PC-3 (cell line): ENCODE results near the gene DYSF. TPM values are rescaled to one million over a fixed set of nuclear protein-coding genes. Genes with fewer than 3 reads are reported as not detected.

Source experiments
- ATAC-seq: fragments of 200-7000 bp; cut with Tn5 transposase; 2 replicates; pipeline ENCODE4 v1.9.1; 2020; ENCODE audit warnings: mild to moderate bottlenecking, moderate library complexity
- BruUV-seq: library from RNA; stranded (reverse); fragments of 400-500 nt; replicated peaks from 2 replicates; lab custom pipeline; 2021; lab: Mats Ljungman, UMichigan
- CTCF ChIA-PET: fragments of 300-600 bp; sonication (Branson Sonifier 250); formaldehyde crosslinking; loops from one replicate; lab custom pipeline; 2022; ENCODE audit warnings: antibody characterized with exemption; lab: Charles Lee
- POLR2A ChIA-PET: fragments of 300-600 bp; sonication (Branson Sonifier 250); formaldehyde crosslinking; loops from one replicate; lab custom pipeline; 2022; ENCODE audit warnings: antibody characterized with exemption; ENCODE audit not compliant: unreplicated experiment; lab: Charles Lee
- DNase-seq: peaks from one replicate; pipeline ENCODE4 v3.0.0-alpha.2; 2015
- H2AFZ ChIP-seq: fragments of 300-600 bp; sonication (generic); 2 replicates; pipeline ENCODE4 v1.6.0; 2016; ENCODE audit warnings: antibody characterized with exemption, low read length
- H3F3A ChIP-seq: fragments of 300-600 bp; sonication (generic); one replicate; pipeline ENCODE4 v1.6.0; 2017; ENCODE audit warnings: antibody characterized with exemption, low read length, control low read depth, mild to moderate bottlenecking; ENCODE audit not compliant: unreplicated experiment
- H3K27ac ChIP-seq: fragments of 300-600 bp; sonication (generic); 2 replicates; pipeline ENCODE4 v1.5.1; 2016; ENCODE audit warnings: mild to moderate bottlenecking, low read length
- H3K27me3 ChIP-seq: fragments of 300-600 bp; sonication (generic); 2 replicates; pipeline ENCODE4 v1.6.1; 2016; ENCODE audit warnings: low read length, mixed read lengths
- H3K36me3 ChIP-seq: fragments of 300-600 bp; sonication (generic); 2 replicates; pipeline ENCODE4 v1.6.1; 2016; ENCODE audit warnings: low read depth, mixed run types, low read length, mixed read lengths
- H3K4me1 ChIP-seq: fragments of 300-600 bp; sonication (generic); 2 replicates; pipeline ENCODE4 v1.5.1; 2016; ENCODE audit warnings: low read length; ENCODE audit not compliant: insufficient read depth
- H3K4me2 ChIP-seq: fragments of 300-600 bp; sonication (generic); 2 replicates; pipeline ENCODE4 v1.6.0; 2016; ENCODE audit warnings: low read length
- H3K4me3 ChIP-seq: fragments of 300-600 bp; sonication (generic); 2 replicates; pipeline ENCODE4 v1.5.1; 2016; ENCODE audit warnings: mild to moderate bottlenecking, low read length, mixed read lengths
- H3K79me2 ChIP-seq: fragments of 300-600 bp; sonication (generic); 2 replicates; pipeline ENCODE4 v1.6.1; 2017; ENCODE audit warnings: low read length, mixed read lengths
- H3K9ac ChIP-seq: fragments of 300-600 bp; sonication (generic); 2 replicates; pipeline ENCODE4 v1.6.0; 2016; ENCODE audit warnings: mild to moderate bottlenecking, low read length
- H3K9me2 ChIP-seq: fragments of 300-600 bp; sonication (generic); replicated peaks from 2 replicates; pipeline ENCODE4 v1.6.1; 2016; ENCODE audit warnings: mixed run types, low read length, mixed read lengths
- H3K9me3 ChIP-seq: fragments of 300-600 bp; sonication (generic); 2 replicates; pipeline ENCODE4 v1.6.1; 2016; ENCODE audit warnings: low read length, mixed read lengths
- H4K20me1 ChIP-seq: fragments of 300-600 bp; sonication (generic); 2 replicates; pipeline ENCODE4 v1.6.1; 2016; ENCODE audit warnings: low read length, mixed read lengths
- EZH2 ChIP-seq: fragments of 300-600 bp; sonication (generic); IDR thresholded peaks from one replicate; pipeline ENCODE4 v1.6.1; 2017; ENCODE audit warnings: antibody characterized with exemption, mild to moderate bottlenecking, low read length; ENCODE audit not compliant: unreplicated experiment
- EZH2phosphoT487 ChIP-seq: fragments of 300-600 bp; sonication (generic); IDR thresholded peaks from 2 replicates; pipeline ENCODE4 v1.6.1; 2018; ENCODE audit warnings: mild to moderate bottlenecking, antibody characterized with exemption, low read length, borderline replicate concordance
- intact Hi-C: fragments of 100-400 bp; cut with micrococcal nuclease; formaldehyde crosslinking; loops from 2 replicates; pipeline ENCODE4 v1.9.0; 2023
- total RNA-seq: library from RNA; depleted of rRNA; stranded (reverse); fragments of >200 nt; gene quantifications from 2 replicates; pipeline ENCODE4 v1.2.3, GENCODE V29; 2014
- TF ChIP-seq, protein P1 (sequence below): fragments of 300-600 bp; sonication (generic); conservative IDR thresholded peaks from 2 replicates; pipeline ENCODE4 v1.5.1; 2017; ENCODE audit warnings: antibody characterized with exemption, low read depth, mild to moderate bottlenecking, low read length

The DYSF gene
- total RNA-seq, 1 experiment from 2014 or later = 13.0 TPM

DNA sequence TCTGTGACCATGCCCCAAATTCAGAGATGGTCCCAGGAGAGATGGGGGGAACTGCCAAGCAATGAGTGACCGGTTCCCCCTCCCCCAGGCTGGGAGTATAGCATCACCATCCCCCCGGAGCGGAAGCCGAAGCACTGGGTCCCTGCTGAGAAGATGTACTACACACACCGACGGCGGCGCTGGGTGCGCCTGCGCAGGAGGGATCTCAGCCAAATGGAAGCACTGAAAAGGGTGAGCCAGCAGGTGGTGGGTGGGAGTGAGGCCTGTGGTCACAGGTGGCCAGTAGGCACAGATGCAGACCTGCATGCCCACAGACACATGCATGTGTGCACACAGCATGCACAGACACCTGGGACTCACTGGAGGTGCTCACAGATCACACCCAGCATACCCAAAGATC, 117.2 kb downstream of the DYSF start:
- intact Hi-C loops = no loop called here
- ATAC-seq (no peak), DNase-seq (no peak)
- POLR2A ChIA-PET = interaction anchor here (0.6 kb wide), 1 partner anchor 19 kb away, joined by 3 read pairs; no protein-coding TSS in a partner anchor
- Histone ChIP-seq H3K9me3 (no peaks in the 10 kb centered on the region), H3K9ac (no peak overlapping the region), H3K4me1 (no peaks in the 10 kb centered on the region), H3K9me2 (no peaks in the 10 kb centered on the region), H4K20me1 (no peaks in the 10 kb centered on the region), H3K36me3 (peaks cover 11% of the 10 kb centered on the region), H3F3A (no peaks in the 10 kb centered on the region), H3K4me2 (no peak overlapping the region), H3K4me3 (no peak overlapping the region), H3K79me2 (no peaks in the 10 kb centered on the region), H3K27me3 (no peaks in the 10 kb centered on the region), H3K27ac (no peak overlapping the region), H2AFZ (no peak overlapping the region)
- BruUV-seq = no TSS peak
- TF ChIP-seq EZH2phosphoT487 = no peak
- TF ChIP-seq, protein P1, sequence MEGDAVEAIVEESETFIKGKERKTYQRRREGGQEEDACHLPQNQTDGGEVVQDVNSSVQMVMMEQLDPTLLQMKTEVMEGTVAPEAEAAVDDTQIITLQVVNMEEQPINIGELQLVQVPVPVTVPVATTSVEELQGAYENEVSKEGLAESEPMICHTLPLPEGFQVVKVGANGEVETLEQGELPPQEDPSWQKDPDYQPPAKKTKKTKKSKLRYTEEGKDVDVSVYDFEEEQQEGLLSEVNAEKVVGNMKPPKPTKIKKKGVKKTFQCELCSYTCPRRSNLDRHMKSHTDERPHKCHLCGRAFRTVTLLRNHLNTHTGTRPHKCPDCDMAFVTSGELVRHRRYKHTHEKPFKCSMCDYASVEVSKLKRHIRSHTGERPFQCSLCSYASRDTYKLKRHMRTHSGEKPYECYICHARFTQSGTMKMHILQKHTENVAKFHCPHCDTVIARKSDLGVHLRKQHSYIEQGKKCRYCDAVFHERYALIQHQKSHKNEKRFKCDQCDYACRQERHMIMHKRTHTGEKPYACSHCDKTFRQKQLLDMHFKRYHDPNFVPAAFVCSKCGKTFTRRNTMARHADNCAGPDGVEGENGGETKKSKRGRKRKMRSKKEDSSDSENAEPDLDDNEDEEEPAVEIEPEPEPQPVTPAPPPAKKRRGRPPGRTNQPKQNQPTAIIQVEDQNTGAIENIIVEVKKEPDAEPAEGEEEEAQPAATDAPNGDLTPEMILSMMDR = no peak
- no peak for TF ChIP-seq EZH2
- CTCF ChIA-PET = no interaction called here

DNA sequence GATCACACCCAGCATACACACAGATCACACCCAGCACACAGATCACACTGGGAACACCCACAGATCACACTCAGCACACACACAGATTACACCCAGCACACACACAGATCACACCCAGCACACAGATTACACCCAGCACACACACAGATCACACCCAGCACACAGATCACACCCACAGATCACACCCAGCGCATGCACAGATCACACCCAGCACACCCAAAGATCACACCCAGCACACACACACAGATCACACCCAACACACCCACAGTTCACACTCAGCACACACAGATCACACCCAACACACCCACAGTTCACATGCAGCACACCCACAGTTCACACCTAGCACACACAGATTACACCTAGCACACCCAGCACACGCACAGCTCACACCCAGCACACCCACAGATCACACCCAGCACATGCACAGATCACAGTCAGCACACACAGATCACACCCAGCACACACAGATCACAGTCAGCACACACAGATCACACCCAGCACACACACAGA, 117.6 kb downstream of the DYSF start:
- no peak overlapping the region for H3K9ac ChIP-seq
- no peaks in the 10 kb centered on the region for H3F3A ChIP-seq
- no peak overlapping the region for H3K27ac ChIP-seq
- H3K4me2 ChIP-seq = no peak overlapping the region
- no peaks in the 10 kb centered on the region for H3K4me1 ChIP-seq
- TF ChIP-seq EZH2phosphoT487 (no peak), EZH2 (no peak)
- TF ChIP-seq, protein P1 = no peak
- DNase-seq (no peak), ATAC-seq (no peak)
- H2AFZ ChIP-seq = no peak overlapping the region
- ChIA-PET POLR2A (interaction anchor here (0.6 kb wide), 1 partner anchor 18 kb away, joined by 3 read pairs; no protein-coding TSS in a partner anchor), CTCF (no interaction called here)
- H3K36me3 ChIP-seq = peaks cover 11% of the 10 kb centered on the region
- no peaks in the 10 kb centered on the region for H3K27me3 ChIP-seq
- H3K79me2 ChIP-seq = no peaks in the 10 kb centered on the region
- H3K4me3 ChIP-seq = no peak overlapping the region
- H3K9me2 ChIP-seq = no peaks in the 10 kb centered on the region
- BruUV-seq = no TSS peak
- H3K9me3 ChIP-seq = no peaks in the 10 kb centered on the region
- intact Hi-C loops = no loop called here
- no peaks in the 10 kb centered on the region for H4K20me1 ChIP-seq

DNA sequence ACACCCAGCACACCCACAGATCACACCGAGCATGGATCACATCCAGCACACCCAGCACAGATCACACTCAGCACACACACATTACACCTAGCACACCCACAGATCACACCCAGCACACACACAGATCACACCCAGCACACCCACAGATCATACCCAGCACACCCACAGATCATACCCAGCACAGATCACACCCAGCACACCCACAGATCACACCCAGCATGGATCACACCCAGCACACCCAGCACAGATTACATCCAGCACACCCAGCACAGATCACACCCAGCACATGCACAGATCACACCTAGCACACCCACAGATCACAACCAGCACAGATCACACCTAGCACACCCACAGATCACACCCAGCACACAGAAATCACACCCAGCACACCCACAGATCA, 118.6 kb downstream of the DYSF start:
- intact Hi-C loops = no loop called here
- Histone ChIP-seq H3K9me3 (no peaks in the 10 kb centered on the region), H3F3A (no peaks in the 10 kb centered on the region), H3K4me1 (no peaks in the 10 kb centered on the region), H3K4me2 (no peak overlapping the region), H3K36me3 (peaks cover 11% of the 10 kb centered on the region), H2AFZ (no peak overlapping the region), H3K9me2 (no peaks in the 10 kb centered on the region), H3K9ac (no peak overlapping the region), H4K20me1 (no peaks in the 10 kb centered on the region), H3K4me3 (no peak overlapping the region), H3K27me3 (no peaks in the 10 kb centered on the region), H3K27ac (no peak overlapping the region), H3K79me2 (no peaks in the 10 kb centered on the region)
- no TSS peak for BruUV-seq
- POLR2A ChIA-PET = no interaction called here
- TF ChIP-seq, protein P1 = no peak
- no peak for TF ChIP-seq EZH2
- no peak for TF ChIP-seq EZH2phosphoT487
- ATAC-seq (no peak), DNase-seq (no peak)
- CTCF ChIA-PET = no interaction called here
